Coronary artery (tissue), 2 donors: ENCODE results near the gene DNAJB14.

ENCODE experiments used
- DNase-seq: peaks from one replicate; pipeline ENCODE4 v3.0.0-alpha.2; 2017; ENCODE audit warnings: low spot score
- H3K27ac ChIP-seq, 2 donors: fragments of 200-600 bp; sonication (generic); one replicate each; pipeline ENCODE4 v1.5.1; 2016 to 2019
- H3K4me3 ChIP-seq: fragments of 200-600 bp; sonication (generic); 2 replicates; pipeline ENCODE4 v1.5.1; 2016; ENCODE audit warnings: mild to moderate bottlenecking, moderate library complexity
- CTCF ChIP-seq: fragments of 200-600 bp; sonication (generic); IDR thresholded peaks from one replicate; pipeline ENCODE4 v1.5.1; 2019; ENCODE audit warnings: antibody characterized with exemption

The DNAJB14 gene

GRCh38 chr4:99886146-99886545 is 60.3 kb downstream of the DNAJB14 start:
- no peak for TF ChIP-seq CTCF
- H3K27ac ChIP-seq = no peak overlapping the region
- H3K4me3 ChIP-seq = no peak overlapping the region
- DNase-seq = no peak

- H3K4me3 ChIP-seq = no peak overlapping the region
- H3K27ac ChIP-seq = no peak overlapping the region
- no peak for DNase-seq
- no peak for TF ChIP-seq CTCF
Measured at GRCh38 chr4:99885687-99886086, 60.7 kb downstream of the DNAJB14 start.

DNA sequence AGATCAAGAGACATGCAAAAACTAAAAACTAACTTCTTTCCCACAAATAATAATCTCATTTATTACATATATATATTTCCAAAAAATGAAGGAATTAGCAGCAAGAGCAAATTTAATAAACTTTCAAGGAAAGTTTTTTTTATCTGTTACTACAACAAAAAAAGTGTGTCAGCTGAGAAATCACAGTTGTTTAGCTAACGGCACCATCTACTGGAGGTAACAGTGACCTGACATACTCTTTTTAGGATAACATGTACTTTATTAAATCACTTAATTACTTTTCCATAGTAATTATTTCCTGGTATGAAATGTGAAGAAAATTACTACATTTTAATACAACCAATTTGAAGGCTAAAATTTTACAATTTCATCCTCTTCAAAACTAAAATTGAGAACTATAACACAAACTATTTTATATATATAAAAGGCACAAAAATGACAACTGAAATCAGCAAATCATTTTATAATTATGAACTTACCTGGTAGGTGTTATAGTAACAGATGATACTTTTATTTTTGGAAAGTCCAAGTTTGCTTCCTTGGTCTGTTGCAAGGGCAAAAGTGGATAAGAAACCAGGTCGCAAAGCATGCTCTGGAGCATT is 61.3 kb downstream of the DNAJB14 start:
- no peak overlapping the region for H3K27ac ChIP-seq
- TF ChIP-seq CTCF = no peak
- DNase-seq = no peak
- no peak overlapping the region for H3K4me3 ChIP-seq

- TF ChIP-seq CTCF = no peak
- Histone ChIP-seq H3K27ac (no peak overlapping the region), H3K4me3 (no peak overlapping the region)
- DNase-seq = no peak
Measured at GRCh38 chr4:99879458-99879857, 67.0 kb downstream of the DNAJB14 start.

- DNase-seq = no peak
- TF ChIP-seq CTCF = no peak
Measured at GRCh38 chr4:99878604-99879003, 67.8 kb downstream of the DNAJB14 start.

GRCh38 chr4:99876946-99877345 is 69.5 kb downstream of the DNAJB14 start:
- no peak for TF ChIP-seq CTCF
- no peak overlapping the region for H3K4me3 ChIP-seq
- no peak for DNase-seq
- no peak overlapping the region for H3K27ac ChIP-seq

More at GRCh38 chr4:99878604-99879003, 67.8 kb downstream of the DNAJB14 start:
- Histone ChIP-seq H3K4me3 (no peak overlapping the region), H3K27ac (no peak overlapping the region)

DNA sequence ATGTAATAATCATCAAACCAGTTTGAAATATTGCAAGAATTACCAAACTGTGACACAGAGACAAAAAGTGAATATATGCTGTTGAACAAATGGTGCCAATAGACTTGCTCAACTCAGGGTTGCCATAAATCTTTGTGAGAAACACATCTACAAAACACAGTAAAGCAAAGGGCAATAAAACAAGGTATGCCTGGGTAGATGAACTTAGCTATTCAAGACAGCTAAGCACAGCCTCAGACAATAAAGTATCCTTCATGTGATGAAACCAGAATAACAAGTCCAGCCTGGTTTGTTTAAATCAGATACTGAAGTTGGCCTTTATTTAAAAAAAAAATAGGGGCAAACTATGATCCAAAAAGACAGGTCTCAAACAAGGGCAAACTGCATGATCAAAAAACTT is 71.3 kb downstream of the DNAJB14 start:
- no peak overlapping the region for H3K4me3 ChIP-seq
- no peak for TF ChIP-seq CTCF
- H3K27ac ChIP-seq = no peak overlapping the region
- DNase-seq = no peak
